NB4 (cell line): ENCODE results near the gene TMEM38A.

Source experiments
- MYC ChIP-seq: IDR thresholded peaks from 2 replicates; pipeline ENCODE4 v1.6.1; 2011; ENCODE audit warnings: low read depth, low read length
- POLR2A ChIP-seq: IDR thresholded peaks from 2 replicates; pipeline ENCODE4 v1.6.1; 2011; ENCODE audit warnings: mild to moderate bottlenecking; ENCODE audit not compliant: insufficient read length; ENCODE audit errors: extremely low read depth
- TF ChIP-seq, protein P1 (sequence below): IDR thresholded peaks from one replicate; pipeline ENCODE4 v1.5.1; 2012; ENCODE audit warnings: low read depth, low read length
- TF ChIP-seq, protein P2 (sequence below): IDR thresholded peaks from 2 replicates; pipeline ENCODE4 v1.6.1; 2011; ENCODE audit warnings: low read depth, low read length

DNA sequence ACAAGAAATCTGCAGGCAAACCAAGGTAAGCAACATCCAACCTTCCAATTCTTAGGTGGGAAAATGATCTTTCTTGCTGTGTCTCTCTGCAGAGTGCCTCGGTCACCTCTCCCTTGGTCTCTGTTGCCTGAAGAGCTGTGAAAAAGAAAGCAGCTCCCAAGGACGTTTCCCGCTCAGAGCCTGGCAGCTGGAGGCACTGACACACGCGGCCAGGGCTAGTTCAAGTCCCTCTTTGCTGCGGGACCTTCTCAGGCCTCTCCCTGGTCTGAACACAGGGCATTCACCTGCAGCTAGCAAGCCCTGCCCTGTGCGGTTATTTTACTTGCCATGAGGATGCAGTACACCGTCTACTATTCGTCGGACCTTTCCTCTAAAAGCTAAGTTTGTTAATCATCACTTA lies 36.7 kb upstream of the TMEM38A start:
- TF ChIP-seq, protein P1, sequence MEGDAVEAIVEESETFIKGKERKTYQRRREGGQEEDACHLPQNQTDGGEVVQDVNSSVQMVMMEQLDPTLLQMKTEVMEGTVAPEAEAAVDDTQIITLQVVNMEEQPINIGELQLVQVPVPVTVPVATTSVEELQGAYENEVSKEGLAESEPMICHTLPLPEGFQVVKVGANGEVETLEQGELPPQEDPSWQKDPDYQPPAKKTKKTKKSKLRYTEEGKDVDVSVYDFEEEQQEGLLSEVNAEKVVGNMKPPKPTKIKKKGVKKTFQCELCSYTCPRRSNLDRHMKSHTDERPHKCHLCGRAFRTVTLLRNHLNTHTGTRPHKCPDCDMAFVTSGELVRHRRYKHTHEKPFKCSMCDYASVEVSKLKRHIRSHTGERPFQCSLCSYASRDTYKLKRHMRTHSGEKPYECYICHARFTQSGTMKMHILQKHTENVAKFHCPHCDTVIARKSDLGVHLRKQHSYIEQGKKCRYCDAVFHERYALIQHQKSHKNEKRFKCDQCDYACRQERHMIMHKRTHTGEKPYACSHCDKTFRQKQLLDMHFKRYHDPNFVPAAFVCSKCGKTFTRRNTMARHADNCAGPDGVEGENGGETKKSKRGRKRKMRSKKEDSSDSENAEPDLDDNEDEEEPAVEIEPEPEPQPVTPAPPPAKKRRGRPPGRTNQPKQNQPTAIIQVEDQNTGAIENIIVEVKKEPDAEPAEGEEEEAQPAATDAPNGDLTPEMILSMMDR: no peak
- TF ChIP-seq POLR2A (no peak), MYC (no peak)
- TF ChIP-seq, protein P2, sequence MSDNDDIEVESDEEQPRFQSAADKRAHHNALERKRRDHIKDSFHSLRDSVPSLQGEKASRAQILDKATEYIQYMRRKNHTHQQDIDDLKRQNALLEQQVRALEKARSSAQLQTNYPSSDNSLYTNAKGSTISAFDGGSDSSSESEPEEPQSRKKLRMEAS: no peak
